Stimulated activated naive CD8-positive, alpha-beta T cell treated with anti-CD3 and anti-CD28 coated beads, Interleukin-15, Interleukin-2, amounts not matched to agents 100 U/mL and 50 U/mL, for 24 hours (primary cell): ENCODE data around the gene TPD52L1.
A peak's percentile ranks its signal among the peaks of the same experiment; 100 is the strongest.

ENCODE experiments used
- ATAC-seq: fragments of 150-1000 bp; cut with Tn5 transposase; one replicate; pipeline ENCODE4 v1.10.0; 2021
- DNase-seq: peaks from one replicate; pipeline ENCODE4 v3.0.0; 2021

Gene TPD52L1

GRCh38 chr6:125306756-125307149 is 153.2 kb downstream of the TPD52L1 start:
- DNase-seq (no peak), ATAC-seq (no peak)

DNA sequence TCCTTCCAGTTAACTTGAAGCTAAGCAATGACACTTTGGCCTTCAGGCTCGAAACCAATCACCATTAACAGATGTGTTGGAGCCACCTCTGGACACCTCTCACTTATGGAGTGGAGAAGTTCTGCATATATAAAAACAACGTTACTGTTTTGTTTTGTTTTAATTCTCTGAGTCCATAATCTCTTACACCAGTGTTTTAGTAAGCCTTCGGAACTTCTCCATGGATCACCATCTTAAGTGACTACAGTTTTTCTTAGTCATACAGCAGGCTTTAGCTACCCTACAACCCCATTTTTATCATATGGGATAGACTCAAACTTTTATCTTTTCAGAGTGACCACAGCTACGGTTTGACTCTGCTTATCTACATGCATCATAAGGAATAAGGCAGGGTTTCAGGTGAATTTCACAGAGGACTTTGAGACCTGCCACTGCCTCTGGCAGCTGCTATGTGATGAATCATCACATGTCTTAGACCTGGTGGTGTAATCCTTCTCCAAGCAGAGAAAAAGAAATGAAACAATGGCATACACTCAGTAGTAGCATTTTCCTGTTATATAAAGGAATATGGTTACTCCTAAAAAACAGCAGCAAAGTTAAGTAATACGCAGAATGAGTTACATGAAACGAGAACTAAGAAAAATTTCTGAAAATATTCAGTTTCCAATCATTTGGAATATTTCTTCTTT is 153.7 kb downstream of the TPD52L1 start:
- DNase-seq: no peak
- ATAC-seq: no peak

GRCh38 chr6:125307964-125308615 is 154.5 kb downstream of the TPD52L1 start:
- ATAC-seq (peak; percentile 51), DNase-seq (no peak)

DNA sequence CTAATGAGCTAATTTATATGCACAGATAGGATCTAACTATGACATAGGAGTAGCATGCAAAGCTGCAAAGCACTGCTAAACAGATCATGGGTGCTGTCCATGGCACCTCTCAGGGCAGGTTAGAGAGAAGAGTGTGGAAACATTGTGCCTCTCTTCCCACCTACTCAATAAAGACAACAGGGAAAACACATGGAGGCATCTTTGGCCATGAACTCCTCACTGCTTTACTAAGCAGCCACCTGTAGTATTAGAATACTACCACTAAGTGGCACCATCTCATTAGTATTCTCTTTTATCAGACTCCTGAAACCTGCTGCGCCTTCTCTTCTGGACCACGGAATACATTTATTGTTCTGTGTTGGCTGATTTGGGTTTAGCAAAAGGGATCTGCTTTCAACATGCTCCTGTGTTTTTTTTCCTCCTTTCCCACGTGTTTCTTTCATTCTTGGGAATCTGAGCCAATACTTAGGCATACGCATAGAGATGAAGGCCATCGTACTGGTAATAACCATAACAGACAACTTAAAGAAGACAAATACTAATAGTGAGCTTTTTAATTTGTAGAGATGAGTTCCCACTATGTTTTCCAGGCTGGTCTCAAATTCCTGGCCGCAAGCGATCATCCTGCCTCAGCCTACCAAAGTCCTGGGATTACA is 157.5 kb downstream of the TPD52L1 start:
- DNase-seq: no peak
- peak; percentile 69 for ATAC-seq

DNA sequence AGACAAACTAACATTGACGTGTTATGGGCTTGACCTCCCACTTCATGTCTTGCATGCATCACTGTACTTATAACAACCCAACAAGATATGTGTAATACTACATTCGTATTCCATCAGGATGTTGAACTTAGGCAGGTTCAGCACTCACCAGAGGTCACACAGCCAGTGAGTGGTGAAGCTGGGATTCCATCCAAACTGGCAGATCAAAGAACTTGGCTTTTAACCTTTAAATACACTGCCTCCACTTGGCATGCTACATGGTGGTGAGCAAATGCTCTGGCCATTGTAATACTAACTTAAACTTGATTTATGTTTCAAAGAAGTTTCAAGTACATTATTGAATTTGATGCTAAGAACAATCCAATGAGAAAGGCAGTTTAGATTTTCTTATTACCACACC is 158.9 kb downstream of the TPD52L1 start:
- ATAC-seq (no peak), DNase-seq (no peak)

DNA sequence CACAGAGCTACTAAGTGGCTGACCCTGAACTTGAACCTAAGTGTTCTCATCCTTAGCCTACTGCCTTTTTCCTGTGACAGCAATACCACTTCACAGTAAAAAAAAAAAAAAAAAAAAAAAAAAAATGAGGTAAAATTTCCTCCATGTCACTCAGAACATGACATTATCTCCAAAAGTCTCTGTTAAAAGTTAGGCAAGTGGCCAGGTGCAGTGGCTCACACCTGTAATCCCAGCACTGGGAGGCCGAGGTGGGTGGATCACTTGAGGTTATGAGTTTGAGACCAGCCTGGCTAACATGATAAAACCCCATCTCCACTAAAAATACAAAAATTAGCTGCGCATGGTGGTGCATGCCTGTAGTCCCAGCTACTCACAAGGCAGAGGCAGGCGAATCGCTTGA is 159.4 kb downstream of the TPD52L1 start:
- DNase-seq (no peak), ATAC-seq (no peak)
